IMR-90 (cell line): Measurements from ENCODE around the gene NIPSNAP2.

Experiments used
- BHLHE40 ChIP-seq: fragments of 150-350 bp; IDR thresholded peaks from 2 replicates; pipeline ENCODE4 v1.6.1; 2016; ENCODE audit warnings: mild to moderate bottlenecking, low read depth, low read length
- CEBPB ChIP-seq: IDR thresholded peaks from 2 replicates; pipeline ENCODE4 v1.6.1; 2012; ENCODE audit warnings: low read depth, low read length, improper control_type of control experiment
- CTCF ChIP-seq: conservative IDR thresholded peaks from 2 replicates; pipeline ENCODE4 v1.5.1; 2012; ENCODE audit warnings: mild to moderate bottlenecking, low read depth, low read length, improper control_type of control experiment
- FOS ChIP-seq: fragments of 150-350 bp; IDR thresholded peaks from 2 replicates; pipeline ENCODE4 v1.6.1; 2016; ENCODE audit warnings: low read depth, low read length
- MAFK ChIP-seq: IDR thresholded peaks from 2 replicates; pipeline ENCODE4 v1.6.1; 2012; ENCODE audit warnings: low read depth, low read length, improper control_type of control experiment
- MAZ ChIP-seq: IDR thresholded peaks from 2 replicates; pipeline ENCODE4 v1.6.1; 2012; ENCODE audit warnings: low read depth, mild to moderate bottlenecking, low read length, improper control_type of control experiment, moderate library complexity, borderline replicate concordance
- MXI1 ChIP-seq: IDR thresholded peaks from 2 replicates; pipeline ENCODE4 v1.6.1; 2012; ENCODE audit warnings: low read depth, mild to moderate bottlenecking, low read length, moderate library complexity, borderline replicate concordance
- POLR2A ChIP-seq: IDR thresholded peaks from 2 replicates; pipeline ENCODE4 v1.6.1; 2012; ENCODE audit warnings: mild to moderate bottlenecking, low read depth, low read length
- RAD21 ChIP-seq: IDR thresholded peaks from 2 replicates; pipeline ENCODE4 v1.6.1; 2012; ENCODE audit warnings: low read length, improper control_type of control experiment
- RFX5 ChIP-seq: IDR thresholded peaks from 2 replicates; pipeline ENCODE4 v1.8.0; 2012; ENCODE audit warnings: low read depth, mild to moderate bottlenecking, low read length, moderate library complexity

GRCh38 chr7:55970561-55970960 lies 6.2 kb downstream of the NIPSNAP2 start:
- TF ChIP-seq MXI1, result no peak
- TF ChIP-seq CTCF, result no peak
- TF ChIP-seq RAD21, result no peak
- TF ChIP-seq POLR2A, result no peak
- TF ChIP-seq BHLHE40, result no peak
- no peak for TF ChIP-seq RFX5
- TF ChIP-seq FOS, result no peak
- TF ChIP-seq CEBPB, result no peak
- TF ChIP-seq MAZ, result no peak
- no peak for TF ChIP-seq MAFK
